ENCODE results near the gene GRIK4.

GRIK4 gene

GRCh38 chr11:120706257-120706656 lies 194.7 kb downstream of the GRIK4 start:
- DNase-seq (ENCODE audit: low read depth, low spot score): no peak

GRCh38 chr11:120707098-120707497 lies 195.6 kb downstream of the GRIK4 start:
- DNase-seq (ENCODE audit: low read depth, low spot score): peak; percentile 70

GRCh38 chr11:120707663-120708062 lies 196.1 kb downstream of the GRIK4 start:
- no peak for DNase-seq (ENCODE audit: low read depth, low spot score)

- DNase-seq (ENCODE audit: low read depth, low spot score): no peak
Measured at GRCh38 chr11:120708511-120709183, 197.1 kb downstream of the GRIK4 start.

GRCh38 chr11:120709808-120710207 lies 198.3 kb downstream of the GRIK4 start:
- DNase-seq (ENCODE audit: low read depth, low spot score): no peak

- DNase-seq (ENCODE audit: low read depth, low spot score): peak; percentile 83
Measured at GRCh38 chr11:120710354-120711131, 199.0 kb downstream of the GRIK4 start.

- DNase-seq (ENCODE audit: low read depth, low spot score): no peak
Measured at GRCh38 chr11:120712014-120712413, 200.5 kb downstream of the GRIK4 start.

GRCh38 chr11:120712881-120713280 lies 201.3 kb downstream of the GRIK4 start:
- no peak for DNase-seq (ENCODE audit: low read depth, low spot score)

GRCh38 chr11:120713296-120713695 lies 201.7 kb downstream of the GRIK4 start:
- no peak for DNase-seq (ENCODE audit: low read depth, low spot score)

- DNase-seq (ENCODE audit: low read depth, low spot score): no peak
Measured at GRCh38 chr11:120714438-120714837, 202.9 kb downstream of the GRIK4 start.

GRCh38 chr11:120715239-120715638 lies 203.7 kb downstream of the GRIK4 start:
- peak; percentile 16 for DNase-seq (ENCODE audit: low read depth, low spot score)

- no peak for DNase-seq (ENCODE audit: low read depth, low spot score)
Measured at GRCh38 chr11:120717042-120717441, 205.5 kb downstream of the GRIK4 start.

- peak; percentile 8 for DNase-seq (ENCODE audit: low read depth, low spot score)
Measured at GRCh38 chr11:120717623-120718022, 206.1 kb downstream of the GRIK4 start.

GRCh38 chr11:120718171-120718570 lies 206.6 kb downstream of the GRIK4 start:
- peak; percentile 40 for DNase-seq (ENCODE audit: low read depth, low spot score)

- no peak for DNase-seq (ENCODE audit: low read depth, low spot score)
Measured at GRCh38 chr11:120719348-120719747, 207.8 kb downstream of the GRIK4 start.

GRCh38 chr11:120720760-120721159 lies 209.2 kb downstream of the GRIK4 start:
- no peak for DNase-seq (ENCODE audit: low read depth, low spot score)

GRCh38 chr11:120722524-120722923 lies 211.0 kb downstream of the GRIK4 start:
- DNase-seq (ENCODE audit: low read depth, low spot score): no peak

GRCh38 chr11:120723751-120724150 lies 212.2 kb downstream of the GRIK4 start:
- DNase-seq (ENCODE audit: low read depth, low spot score): no peak

GRCh38 chr11:120727752-120728151 lies 216.2 kb downstream of the GRIK4 start:
- DNase-seq (ENCODE audit: low read depth, low spot score): no peak

- DNase-seq (ENCODE audit: low read depth, low spot score): no peak
Measured at GRCh38 chr11:120735035-120735434, 223.5 kb downstream of the GRIK4 start.

GRCh38 chr11:120738516-120739046 lies 227.0 kb downstream of the GRIK4 start:
- DNase-seq (ENCODE audit: low read depth, low spot score): no peak

- DNase-seq (ENCODE audit: low read depth, low spot score): no peak
Measured at GRCh38 chr11:120739780-120740179, 228.2 kb downstream of the GRIK4 start.

GRCh38 chr11:120740380-120740779 lies 228.8 kb downstream of the GRIK4 start:
- DNase-seq (ENCODE audit: low read depth, low spot score): no peak

All from astrocyte of the hippocampus (primary cell).